Neural crest cell (in vitro differentiated cells): ENCODE data around the gene CTIF. TPM values are rescaled to one million over a fixed set of nuclear protein-coding genes. Genes with fewer than 3 reads are reported as not detected.

Experiments
- DNase-seq: peaks from one replicate; pipeline ENCODE4 v3.0.0; 2021; ENCODE audit warnings: low read depth, mixed read lengths, low spot score
- H3K27ac Mint-ChIP-seq: one replicate; pipeline ENCODE4 v1.8.0; 2021; ENCODE audit warnings: mild to moderate bottlenecking, mixed read lengths; ENCODE audit not compliant: unreplicated experiment
- H3K27me3 Mint-ChIP-seq: 2 replicates; pipeline ENCODE4 v1.8.0; 2021; ENCODE audit warnings: low read depth, mild to moderate bottlenecking, mixed read lengths
- H3K36me3 Mint-ChIP-seq: 2 replicates; pipeline ENCODE4 v1.8.0; 2021; ENCODE audit warnings: low read depth, mild to moderate bottlenecking, mixed read lengths
- H3K4me1 Mint-ChIP-seq: 2 replicates; pipeline ENCODE4 v1.8.0; 2021; ENCODE audit warnings: mixed read lengths
- H3K4me3 Mint-ChIP-seq: one replicate; pipeline ENCODE4 v1.8.0; 2021; ENCODE audit warnings: mild to moderate bottlenecking, mixed read lengths
- H3K9me3 Mint-ChIP-seq: 2 replicates; pipeline ENCODE4 v1.8.0; 2021; ENCODE audit warnings: mixed read lengths
- total RNA-seq: library from RNA; stranded (reverse); gene quantifications from 2 replicates; pipeline ENCODE4 v1.2.1, GENCODE V29; 2021
- TF ChIP-seq, protein P1 (sequence below): fragments of 200-600 bp; sonication (generic); conservative IDR thresholded peaks from 2 replicates; pipeline ENCODE4 v1.5.0; 2021; ENCODE audit warnings: antibody characterized with exemption, mild to moderate bottlenecking

Gene CTIF
- total RNA-seq, 1 donor from 2014 or later = 52.6 TPM

DNA sequence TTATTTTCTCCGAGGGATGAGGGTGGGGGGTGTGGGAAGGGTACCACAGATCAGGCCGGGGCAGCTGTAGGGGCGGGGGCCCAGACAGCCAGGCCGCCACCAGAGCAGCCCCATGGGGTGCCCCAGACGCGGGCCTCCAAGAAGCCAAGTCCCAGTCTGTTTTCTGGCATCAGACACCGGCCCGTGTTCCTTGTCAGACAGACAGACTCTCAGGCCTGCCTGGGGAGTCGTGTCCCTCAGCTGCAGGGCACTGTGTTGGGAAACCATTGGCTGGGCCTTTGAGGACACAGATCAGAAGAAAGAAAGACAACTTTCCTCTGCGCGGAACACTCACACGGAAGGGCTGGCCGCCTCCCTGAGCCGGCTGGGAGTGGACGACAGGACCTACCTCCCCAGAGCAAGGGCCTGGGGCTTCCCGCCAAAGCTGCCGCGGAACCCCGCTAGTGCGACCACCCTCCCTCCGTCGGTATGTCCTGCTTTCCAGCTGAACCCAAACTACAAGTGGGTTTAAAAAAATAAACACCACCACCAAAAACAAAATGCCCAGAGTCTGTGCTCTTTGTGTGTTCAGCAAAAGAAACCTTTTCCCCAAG lies 323.9 kb downstream of the CTIF start:
- Mint-ChIP-seq H3K9me3 (no peaks in the 10 kb centered on the region), H3K36me3 (peaks cover 3% of the 10 kb centered on the region), H3K27me3 (no peaks in the 10 kb centered on the region), H3K4me1 (peaks cover 48% of the 10 kb centered on the region), H3K27ac (no peak overlapping the region), H3K4me3 (no peak overlapping the region)
- TF ChIP-seq, protein P1, sequence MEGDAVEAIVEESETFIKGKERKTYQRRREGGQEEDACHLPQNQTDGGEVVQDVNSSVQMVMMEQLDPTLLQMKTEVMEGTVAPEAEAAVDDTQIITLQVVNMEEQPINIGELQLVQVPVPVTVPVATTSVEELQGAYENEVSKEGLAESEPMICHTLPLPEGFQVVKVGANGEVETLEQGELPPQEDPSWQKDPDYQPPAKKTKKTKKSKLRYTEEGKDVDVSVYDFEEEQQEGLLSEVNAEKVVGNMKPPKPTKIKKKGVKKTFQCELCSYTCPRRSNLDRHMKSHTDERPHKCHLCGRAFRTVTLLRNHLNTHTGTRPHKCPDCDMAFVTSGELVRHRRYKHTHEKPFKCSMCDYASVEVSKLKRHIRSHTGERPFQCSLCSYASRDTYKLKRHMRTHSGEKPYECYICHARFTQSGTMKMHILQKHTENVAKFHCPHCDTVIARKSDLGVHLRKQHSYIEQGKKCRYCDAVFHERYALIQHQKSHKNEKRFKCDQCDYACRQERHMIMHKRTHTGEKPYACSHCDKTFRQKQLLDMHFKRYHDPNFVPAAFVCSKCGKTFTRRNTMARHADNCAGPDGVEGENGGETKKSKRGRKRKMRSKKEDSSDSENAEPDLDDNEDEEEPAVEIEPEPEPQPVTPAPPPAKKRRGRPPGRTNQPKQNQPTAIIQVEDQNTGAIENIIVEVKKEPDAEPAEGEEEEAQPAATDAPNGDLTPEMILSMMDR = no peak
- no peak for DNase-seq

DNA sequence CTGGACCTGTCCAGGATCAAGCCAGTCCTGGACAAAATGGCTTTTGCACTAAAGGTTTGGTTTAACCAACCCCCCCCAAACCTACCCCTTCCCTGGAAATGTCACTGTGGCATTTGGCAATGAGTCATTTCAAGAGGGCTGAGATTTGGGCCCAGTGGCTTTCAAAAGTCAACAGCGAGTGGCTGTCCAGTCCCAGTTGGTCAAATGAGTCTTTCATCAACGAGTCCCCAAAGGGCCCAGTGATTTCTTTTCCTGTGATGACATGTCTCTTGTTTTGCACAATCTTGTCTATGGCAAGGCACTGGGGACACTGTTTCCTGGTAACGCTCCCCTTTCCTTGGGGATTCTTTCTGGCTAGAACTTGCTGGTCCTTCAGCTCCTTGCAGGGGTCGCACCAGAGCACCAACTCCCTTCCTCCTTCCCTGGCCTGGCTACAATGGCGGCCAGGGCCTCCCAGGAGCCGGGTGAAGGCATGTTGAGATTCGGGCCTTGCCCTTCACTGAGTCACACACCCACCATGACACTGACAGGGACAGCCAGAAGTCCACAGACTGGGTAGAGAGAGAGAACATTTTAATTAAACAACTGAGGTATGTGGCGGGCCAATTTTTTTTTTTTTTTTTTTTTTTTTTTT lies 324.7 kb downstream of the CTIF start:
- H3K36me3 Mint-ChIP-seq = peaks cover 3% of the 10 kb centered on the region
- H3K27me3 Mint-ChIP-seq = no peaks in the 10 kb centered on the region
- TF ChIP-seq, protein P1 = no peak
- H3K4me1 Mint-ChIP-seq = peaks cover 44% of the 10 kb centered on the region
- no peak overlapping the region for H3K27ac Mint-ChIP-seq
- no peak overlapping the region for H3K4me3 Mint-ChIP-seq
- no peak for DNase-seq
- no peaks in the 10 kb centered on the region for H3K9me3 Mint-ChIP-seq

DNA sequence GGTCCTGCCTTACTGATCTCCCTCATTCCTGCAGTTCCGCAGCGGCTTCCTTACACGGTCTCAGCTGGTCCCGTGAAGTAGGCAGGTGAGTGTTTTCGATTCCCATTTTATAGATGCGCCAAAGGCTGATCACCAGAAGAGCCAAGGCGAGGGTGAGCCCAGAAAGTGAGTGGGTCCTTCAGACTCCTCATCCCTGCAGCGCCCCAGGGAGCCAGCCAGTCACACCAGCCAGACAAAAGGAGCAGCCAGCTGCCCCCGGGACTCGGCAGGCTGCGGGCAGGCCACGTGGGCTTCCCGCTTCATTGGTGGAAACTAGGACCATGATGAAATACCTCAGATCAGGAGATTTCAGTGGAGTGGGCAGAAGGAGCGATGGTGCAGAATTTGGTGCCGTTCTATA lies 326.0 kb downstream of the CTIF start:
- H3K4me1 Mint-ChIP-seq = peaks cover 36% of the 10 kb centered on the region
- TF ChIP-seq, protein P1 = no peak
- no peak overlapping the region for H3K4me3 Mint-ChIP-seq
- no peak overlapping the region for H3K27ac Mint-ChIP-seq
- DNase-seq = no peak
- no peaks in the 10 kb centered on the region for H3K9me3 Mint-ChIP-seq
- no peaks in the 10 kb centered on the region for H3K27me3 Mint-ChIP-seq
- peaks cover 3% of the 10 kb centered on the region for H3K36me3 Mint-ChIP-seq

DNA sequence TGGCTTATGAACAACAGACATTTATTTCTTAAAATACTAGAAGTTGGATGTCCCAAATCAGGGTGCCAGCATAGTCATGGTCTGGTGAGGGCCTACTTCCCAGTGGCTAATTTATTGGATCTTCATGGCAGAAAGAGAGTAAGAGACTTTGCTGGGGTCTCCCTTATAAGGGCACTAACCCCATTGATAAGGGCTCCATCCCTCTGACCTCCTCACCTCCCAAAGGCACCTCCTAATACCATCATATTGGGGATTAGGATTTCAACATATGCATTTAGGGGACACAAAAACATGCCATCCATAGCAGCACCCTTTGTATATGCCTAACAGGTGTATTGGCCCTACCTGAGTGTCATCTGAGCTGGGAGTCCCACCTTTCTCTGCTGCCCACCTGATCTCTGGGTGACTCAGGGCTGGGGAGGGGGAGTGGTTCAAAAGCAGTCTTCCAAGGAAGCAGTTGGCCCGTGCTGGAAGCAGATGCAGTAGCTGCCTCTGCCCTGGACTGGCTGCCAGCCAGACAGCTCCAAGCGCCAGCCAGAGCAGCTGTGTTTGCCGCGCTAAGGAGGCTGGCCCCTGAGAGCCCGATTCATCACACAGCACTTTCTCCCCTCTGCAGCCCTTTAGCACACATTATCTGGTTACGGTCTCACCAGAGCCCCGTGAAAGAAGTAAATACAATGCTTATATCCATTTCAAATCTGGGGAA lies 327.4 kb downstream of the CTIF start:
- no peaks in the 10 kb centered on the region for H3K27me3 Mint-ChIP-seq
- H3K27ac Mint-ChIP-seq = no peak overlapping the region
- no peak overlapping the region for H3K4me3 Mint-ChIP-seq
- H3K4me1 Mint-ChIP-seq = peaks cover 23% of the 10 kb centered on the region
- H3K36me3 Mint-ChIP-seq = peaks cover 3% of the 10 kb centered on the region
- no peaks in the 10 kb centered on the region for H3K9me3 Mint-ChIP-seq
- TF ChIP-seq, protein P1 = no peak
- DNase-seq = no peak

DNA sequence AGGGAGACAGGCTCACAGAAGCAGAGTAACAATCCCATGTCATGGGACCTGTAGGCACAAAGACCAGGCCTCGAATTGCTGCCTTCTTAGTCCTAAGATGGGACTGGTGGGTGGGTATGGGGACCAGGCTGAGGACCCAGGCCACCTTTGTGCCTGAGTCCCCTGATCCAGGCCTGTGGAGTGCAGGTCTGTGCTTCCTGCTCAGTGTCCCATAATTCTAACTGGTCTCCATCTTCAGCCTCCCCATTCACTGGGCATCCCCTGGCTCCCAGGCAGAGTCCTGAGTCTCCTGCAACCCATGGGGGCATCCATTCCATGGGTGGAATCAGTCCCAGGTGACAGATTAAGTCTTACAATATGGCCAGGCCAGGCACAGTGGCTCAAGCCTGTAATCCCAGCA lies 328.0 kb downstream of the CTIF start:
- H3K27ac Mint-ChIP-seq = no peak overlapping the region
- H3K36me3 Mint-ChIP-seq = peaks cover 3% of the 10 kb centered on the region
- TF ChIP-seq, protein P1 = no peak
- no peaks in the 10 kb centered on the region for H3K9me3 Mint-ChIP-seq
- peaks cover 16% of the 10 kb centered on the region for H3K4me1 Mint-ChIP-seq
- no peak for DNase-seq
- H3K4me3 Mint-ChIP-seq = no peak overlapping the region
- no peaks in the 10 kb centered on the region for H3K27me3 Mint-ChIP-seq
